T-helper 2 cell (primary cell): ENCODE results near the gene RASD2.

Experiments used
- DNase-seq, 5 experiments: peaks; one replicate each; pipeline versions ENCODE4 v3.0.0 to v3.0.0-alpha.2; 2012 to 2022

Gene RASD2

GRCh38 chr22:35542157-35542938, 1.7 kb downstream of the RASD2 start:
- no peak for DNase-seq

GRCh38 chr22:35542939-35543516, 2.4 kb downstream of the RASD2 start:
- DNase-seq, result no peak

DNA sequence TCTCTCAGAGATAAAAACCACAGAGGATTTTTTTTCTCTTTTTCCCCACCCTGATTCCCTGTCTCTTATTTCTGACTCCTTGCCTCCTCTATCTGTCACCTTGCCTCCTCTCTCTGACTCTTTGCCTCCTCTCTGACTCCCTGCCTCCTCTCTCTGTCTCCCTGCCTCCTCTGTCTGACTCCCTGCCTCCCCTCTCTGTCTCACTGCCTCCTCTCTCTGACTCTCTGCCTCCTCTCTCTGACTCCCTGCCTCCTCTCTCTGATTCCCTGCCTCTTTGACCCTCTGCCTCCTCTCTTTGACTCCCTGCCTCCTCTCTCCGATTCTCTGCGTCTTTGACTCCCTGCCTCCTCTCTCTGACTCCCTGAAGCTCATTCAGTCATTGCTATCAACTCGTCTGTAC, 3.1 kb downstream of the RASD2 start:
- no peak for DNase-seq

DNA sequence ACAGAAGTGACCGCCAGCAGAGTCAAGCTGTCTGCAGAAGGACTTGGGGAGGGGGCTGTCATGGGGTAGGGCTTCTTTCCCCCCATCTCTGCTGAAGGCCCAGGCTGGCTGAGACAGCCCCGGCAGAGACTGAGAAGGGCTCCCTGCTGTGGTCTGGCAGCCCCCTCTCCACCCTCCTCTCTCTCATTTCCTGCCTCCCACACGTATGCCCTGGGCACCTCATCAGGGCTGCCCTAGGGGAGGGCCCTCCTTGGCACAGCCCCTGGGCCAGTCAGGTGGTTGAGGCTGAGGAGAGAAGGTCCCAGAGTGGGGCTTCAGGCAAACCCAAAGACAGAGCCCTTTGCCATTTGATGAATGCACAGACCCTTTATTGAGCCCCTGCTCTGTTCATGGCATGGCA, 3.6 kb downstream of the RASD2 start:
- DNase-seq, result no peak

- no peak for DNase-seq
Measured at GRCh38 chr22:35544827-35545226, 4.2 kb downstream of the RASD2 start.

GRCh38 chr22:35546886-35547285, 6.3 kb downstream of the RASD2 start:
- DNase-seq, result no peak

DNA sequence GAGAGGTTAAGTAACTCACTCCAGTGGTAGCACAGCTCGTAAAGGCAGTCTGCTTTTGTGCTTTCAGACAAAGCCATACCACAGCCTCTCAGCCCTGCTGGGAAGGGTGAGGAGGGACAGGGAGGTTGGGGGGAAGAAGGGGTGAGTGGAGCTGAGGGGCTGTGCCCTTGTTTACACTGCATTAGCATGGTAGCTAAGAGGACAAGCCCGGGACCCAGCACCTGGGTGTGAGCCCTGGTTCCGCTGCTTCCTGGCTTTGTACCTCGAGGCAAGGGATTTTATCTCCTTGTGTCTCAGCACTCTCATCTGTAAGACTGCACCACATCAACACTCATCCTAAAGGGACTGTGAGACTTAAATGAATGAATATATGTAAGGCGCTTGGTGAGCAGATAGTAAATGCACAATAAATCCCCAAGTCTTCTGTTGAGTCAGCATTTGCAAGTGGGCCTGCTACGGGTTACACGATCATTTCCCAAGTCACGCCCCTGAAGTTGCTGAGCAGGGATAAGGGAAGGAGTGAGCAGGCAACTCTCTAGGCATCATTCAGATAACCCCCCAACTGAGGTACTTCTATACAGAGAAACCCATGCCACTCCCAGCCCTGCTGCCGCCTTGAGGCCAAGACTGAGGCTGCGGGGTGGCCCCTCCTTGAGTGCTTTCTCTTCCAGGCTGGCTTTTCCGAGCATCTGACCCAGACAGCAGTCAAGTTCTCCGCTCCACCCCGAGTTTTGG, 7.5 kb downstream of the RASD2 start:
- DNase-seq, result no peak

GRCh38 chr22:35548722-35549112, 8.1 kb downstream of the RASD2 start:
- no peak for DNase-seq

DNA sequence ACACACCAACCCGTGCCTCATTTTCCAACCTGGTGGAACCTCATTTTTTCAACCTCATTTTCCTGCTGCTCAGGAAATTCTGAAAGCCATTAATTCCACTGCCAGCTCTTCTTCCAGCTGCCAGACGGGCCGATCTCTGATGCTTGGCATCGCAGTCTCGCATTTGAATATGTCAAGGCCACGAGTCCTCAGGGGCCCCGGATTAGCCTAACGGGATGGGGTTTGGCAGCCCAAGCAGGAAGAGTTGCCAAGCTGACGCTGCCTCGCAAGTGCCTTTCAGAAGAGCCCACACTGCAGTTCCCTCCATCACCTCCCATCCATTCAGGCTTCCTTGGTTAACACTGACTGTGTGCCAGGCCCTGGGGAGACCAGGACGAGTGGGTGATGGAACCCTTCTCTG, 8.7 kb downstream of the RASD2 start:
- DNase-seq, result no peak

GRCh38 chr22:35551549-35552177, 11.0 kb downstream of the RASD2 start:
- no peak for DNase-seq

DNA sequence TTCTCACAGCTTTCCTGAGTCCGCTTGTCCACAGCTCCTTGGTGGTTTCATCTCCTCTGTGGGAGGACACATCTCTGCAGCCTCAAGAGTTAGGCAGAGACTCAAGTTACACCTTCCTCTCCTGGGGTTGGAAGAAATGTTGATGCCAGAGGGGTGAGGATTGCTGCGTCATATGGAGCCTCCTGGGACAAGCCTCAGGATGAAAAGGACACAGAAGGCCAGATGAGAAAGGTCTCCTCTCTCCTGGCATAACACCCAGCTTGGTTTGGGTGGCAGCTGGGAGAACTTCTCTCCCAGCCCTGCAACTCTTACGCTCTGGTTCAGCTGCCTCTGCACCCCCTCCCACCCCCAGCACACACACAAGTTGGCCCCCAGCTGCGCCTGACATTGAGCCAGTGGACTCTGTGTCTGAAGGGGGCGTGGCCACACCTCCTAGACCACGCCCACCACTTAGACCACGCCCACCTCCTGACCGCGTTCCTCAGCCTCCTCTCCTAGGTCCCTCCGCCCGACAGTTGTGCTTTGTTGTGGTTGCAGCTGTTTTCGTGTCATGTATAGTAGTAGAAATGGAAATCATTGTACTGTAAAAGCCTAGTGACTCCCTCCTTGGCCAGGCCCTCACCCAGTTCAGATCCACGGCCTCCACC, 11.7 kb downstream of the RASD2 start:
- peak; percentile 54 to 88 (median 74) for DNase-seq

GRCh38 chr22:35552846-35553245, 12.2 kb downstream of the RASD2 start:
- no peak for DNase-seq

GRCh38 chr22:35553341-35553740, 12.7 kb downstream of the RASD2 start:
- DNase-seq, result no peak

GRCh38 chr22:35554297-35554845, 13.7 kb downstream of the RASD2 start:
- DNase-seq, result no peak

DNA sequence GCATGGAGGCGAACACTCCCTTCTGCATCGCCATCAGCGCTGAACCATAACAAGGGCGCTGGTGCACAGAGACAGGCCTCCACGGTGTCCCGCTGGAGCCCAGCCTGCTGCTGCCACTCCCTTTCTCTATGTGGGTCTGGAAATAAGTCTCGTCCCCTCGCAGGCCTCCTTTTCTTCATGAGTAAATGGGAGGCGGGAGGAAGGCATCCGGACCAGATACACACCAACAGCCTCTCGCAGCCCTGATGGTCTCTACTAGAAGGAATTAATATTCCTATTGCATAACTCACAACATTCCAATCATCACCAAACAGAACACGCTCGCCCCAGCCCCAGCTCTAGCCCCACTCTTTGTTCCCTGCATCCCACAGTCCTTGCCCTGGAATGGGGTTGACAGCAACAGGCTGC, 14.9 kb downstream of the RASD2 start:
- no peak for DNase-seq

DNA sequence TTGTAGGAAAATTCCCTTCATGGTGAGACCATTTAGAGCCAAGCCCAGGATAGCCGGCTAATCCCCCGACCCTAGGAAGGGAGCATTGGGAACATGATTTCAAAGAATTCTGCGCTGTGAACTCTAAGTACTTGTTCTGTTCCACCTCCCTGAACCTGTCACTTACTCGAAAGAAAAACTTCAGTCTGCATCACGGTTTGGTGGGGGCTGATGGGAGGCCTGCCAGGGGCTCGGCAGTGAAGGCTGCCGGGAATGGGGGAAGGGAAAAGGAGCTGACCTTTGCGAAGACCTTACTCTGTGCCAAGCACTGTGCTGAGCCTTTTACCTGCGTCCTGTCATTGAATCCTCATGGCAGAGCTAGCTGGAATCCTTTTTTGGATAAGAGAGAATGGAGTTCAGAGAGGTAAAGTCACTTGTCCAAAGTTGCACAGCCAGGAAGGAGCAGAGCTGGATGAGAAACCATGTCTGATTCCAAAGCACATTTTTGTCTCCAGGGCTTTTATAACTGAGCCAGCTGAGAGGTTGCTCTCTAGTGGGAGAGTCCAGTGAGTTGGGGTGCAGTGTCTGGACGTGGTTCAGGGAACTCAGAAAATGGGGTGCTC, 15.4 kb downstream of the RASD2 start:
- DNase-seq, result no peak

DNA sequence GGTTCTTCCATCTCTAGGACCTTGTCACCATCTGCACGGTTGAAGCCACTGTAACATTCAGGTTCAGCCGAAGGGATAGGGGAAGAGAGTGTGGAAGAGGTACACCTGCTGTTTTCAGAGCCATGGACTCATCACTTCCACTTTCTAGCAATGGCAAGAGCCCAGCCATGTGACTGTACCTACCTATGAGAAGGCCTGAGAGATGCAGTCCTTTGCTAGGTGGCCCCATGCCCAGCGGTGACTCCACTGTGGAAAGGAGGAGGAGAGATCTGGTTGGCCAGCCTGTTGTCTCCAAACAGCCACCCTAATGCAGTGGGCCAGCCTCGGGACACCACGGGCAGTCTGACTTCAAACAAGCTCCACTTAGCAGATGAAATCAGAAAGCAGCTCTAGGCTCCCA, 16.0 kb downstream of the RASD2 start:
- no peak for DNase-seq

DNA sequence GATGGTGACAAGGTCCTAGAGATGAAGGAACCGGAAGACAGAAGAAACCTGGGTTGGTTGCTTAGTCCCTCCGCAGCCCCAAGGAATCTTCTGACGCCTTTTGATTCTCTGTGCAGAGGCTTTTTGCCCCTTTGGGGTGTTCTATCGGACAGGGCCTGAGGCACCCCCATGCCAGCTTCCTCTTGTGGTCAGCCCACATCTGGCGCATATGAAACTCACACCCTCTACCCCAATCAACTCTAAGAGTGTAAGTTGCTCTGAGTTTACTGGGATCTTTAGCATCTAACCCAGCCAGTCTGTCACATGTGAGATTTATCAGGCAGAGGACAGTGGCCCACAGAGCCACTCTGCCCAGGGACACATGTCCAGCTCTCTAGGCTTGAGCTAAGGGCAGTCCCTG, 17.4 kb downstream of the RASD2 start:
- no peak for DNase-seq

DNA sequence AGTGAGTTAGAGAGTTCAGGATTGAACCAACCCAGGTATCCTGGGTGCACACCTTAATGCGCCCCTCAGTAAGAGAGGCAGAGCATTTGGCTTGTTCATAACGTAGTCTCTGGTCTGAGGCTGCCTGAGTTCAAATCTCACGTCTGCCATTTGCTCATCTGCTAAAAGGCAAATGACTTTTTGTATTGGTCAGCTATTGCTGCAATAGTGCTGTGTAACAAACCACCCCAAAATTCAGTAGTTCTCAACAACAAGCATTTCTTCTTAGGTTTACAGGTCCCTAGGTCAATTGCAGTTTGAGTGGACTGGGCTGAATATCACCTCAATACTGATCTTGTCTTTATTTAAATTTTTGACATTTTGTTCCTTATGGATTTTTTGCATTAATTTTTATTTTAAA, 18.1 kb downstream of the RASD2 start:
- DNase-seq, result no peak

DNA sequence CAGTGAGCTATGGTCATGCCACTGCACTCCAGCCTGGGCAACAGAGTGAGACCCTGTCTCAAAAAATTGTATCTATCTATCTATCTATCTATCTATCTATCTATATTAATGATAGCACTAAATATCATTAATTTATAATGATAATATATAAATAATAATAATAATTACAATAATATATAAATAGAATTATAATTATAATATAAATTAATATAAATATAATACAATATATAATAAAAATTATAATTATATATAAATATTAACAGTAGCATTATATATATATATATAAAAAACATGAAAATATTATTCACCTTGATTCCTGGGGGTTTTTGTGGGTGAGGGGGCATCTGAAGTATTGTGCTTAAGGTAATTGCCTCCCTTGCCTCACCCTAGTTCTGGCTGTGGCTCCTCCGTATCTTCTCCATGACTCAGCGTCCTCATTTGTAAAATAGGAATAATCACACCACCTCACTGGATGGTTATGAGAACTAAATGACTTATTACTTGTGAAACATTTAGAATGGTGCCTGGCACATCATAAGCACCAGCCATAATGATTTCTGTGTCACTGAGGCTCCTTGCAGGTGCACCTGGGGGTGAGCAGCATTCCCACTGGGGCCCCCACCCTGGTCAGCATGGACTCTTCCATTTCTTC, 18.8 kb downstream of the RASD2 start:
- DNase-seq, result no peak

- no peak for DNase-seq
Measured at GRCh38 chr22:35560366-35560765, 19.7 kb downstream of the RASD2 start.

DNA sequence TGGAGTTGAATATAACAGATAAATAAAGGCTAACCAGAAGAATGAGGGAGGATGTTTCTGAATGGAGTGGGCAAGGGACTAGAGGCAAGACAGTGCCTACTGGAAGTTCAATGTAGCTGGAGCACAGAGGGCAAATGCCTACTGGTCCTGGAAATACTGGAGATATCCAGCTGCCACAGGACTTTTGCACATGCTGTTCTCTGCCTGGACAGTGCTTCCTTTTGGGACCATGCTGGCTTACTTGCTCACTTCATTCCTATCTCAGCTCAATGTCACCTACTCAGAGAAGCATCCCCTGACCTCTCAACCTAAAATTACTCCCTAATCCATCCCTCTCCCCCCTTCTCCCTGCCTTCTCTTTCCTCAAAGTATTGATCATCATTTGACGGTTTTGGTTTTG, 20.2 kb downstream of the RASD2 start:
- no peak for DNase-seq
